HCT116 (cell line): Measurements from ENCODE around the gene C10orf120. TPM values are rescaled to one million over a fixed set of nuclear protein-coding genes. Genes with fewer than 3 reads are reported as not detected.
A peak's percentile ranks its signal among the peaks of the same experiment; 100 is the strongest.

Experiments used
- ATAC-seq: fragments of 200-7000 bp; cut with Tn5 transposase; 2 replicates; pipeline ENCODE4 v1.9.1; 2020; ENCODE audit warnings: mild to moderate bottlenecking, moderate library complexity
- BruUV-seq: library from RNA; stranded (reverse); fragments of 400-500 nt; replicated peaks from 2 replicates; lab custom pipeline; 2021; lab: Mats Ljungman, UMichigan
- CTCF ChIA-PET: fragments of 300-600 bp; sonication (Branson Sonifier 250); formaldehyde crosslinking; loops from one replicate; lab custom pipeline; 2021; ENCODE audit warnings: antibody characterized with exemption; lab: Charles Lee
- POLR2A ChIA-PET: fragments of 300-600, 350-600 bp; sonication (Branson Sonifier 250); formaldehyde crosslinking; loops from one replicate; lab custom pipeline; 2021; ENCODE audit warnings: antibody characterized with exemption; lab: Charles Lee
- RAD21 ChIA-PET, 2 experiments: fragments of 300-600 bp; sonication (Branson Sonifier 250); formaldehyde crosslinking; loops; one replicate each; lab custom pipeline; 2023; ENCODE audit warnings: low total read pairs in 2 of 2; ENCODE audit not compliant: uncharacterized antibody in 2 of 2, unreplicated experiment in 2 of 2, low non-redundant PET in 1 of 2; lab: Charles Lee
- DNase-seq: peaks from one replicate; pipeline ENCODE4 v3.0.0-alpha.2; 2010; ENCODE audit warnings: low read depth, low spot score
- H2AFZ ChIP-seq: fragments of 200-600 bp; shearing (Covaris generic), sonication (generic); 2 replicates; pipeline ENCODE4 v1.6.1; 2017; ENCODE audit warnings: low read depth, mixed run types, mixed read lengths, antibody characterized with exemption, low read length; ENCODE audit not compliant: poor library complexity, severe bottlenecking
- H3K27ac ChIP-seq: 2 replicates; pipeline ENCODE4 v1.5.1; 2012; ENCODE audit warnings: low read depth, low read length
- H3K27me3 ChIP-seq: fragments of 200-600 bp; sonication (generic); 2 replicates; pipeline ENCODE4 v1.6.1; 2016; ENCODE audit warnings: mixed run types, low read length, mixed read lengths; ENCODE audit not compliant: insufficient read depth
- H3K36me3 ChIP-seq, 2 experiments: fragments of 200-500 bp in 1 of 2; fragments of 200-600 bp in 1 of 2; sonication (Bioruptor generic) in 1 of 2; sonication (generic) in 1 of 2; 2 replicates each; pipeline versions ENCODE4 v1.5.1 to v1.6.1; 2014 to 2016; ENCODE audit warnings: low read length in 2 of 2, inconsistent platforms in 1 of 2, mixed read lengths in 1 of 2, mixed run types in 1 of 2; ENCODE audit not compliant: insufficient read depth in 2 of 2, control insufficient read depth in 1 of 2
- H3K4me1 ChIP-seq, 2 experiments: fragments of 200-600 bp in 1 of 2; sonication (generic) in 1 of 2; 2 replicates each; pipeline versions ENCODE4 v1.5.1 to v1.6.1; 2012 to 2017; ENCODE audit warnings: low read length in 2 of 2, inconsistent platforms in 1 of 2, mild to moderate bottlenecking in 1 of 2, mixed read lengths in 1 of 2, mixed run types in 1 of 2, moderate library complexity in 1 of 2; ENCODE audit not compliant: insufficient read depth in 2 of 2, control insufficient read depth in 1 of 2
- H3K4me2 ChIP-seq: fragments of 200-600 bp; sonication (generic); 2 replicates; pipeline ENCODE4 v1.6.1; 2017; ENCODE audit warnings: mixed run types, low read length, mixed read lengths
- H3K4me3 ChIP-seq, 2 experiments: fragments of 200-600 bp in 1 of 2; sonication (generic) in 1 of 2; replicated peaks in 1 of 2; 2 replicates each; pipeline ENCODE4 v1.5.1; 2011 to 2016; ENCODE audit warnings: low read length in 2 of 2, control low read depth in 1 of 2, low read depth in 1 of 2, mild to moderate bottlenecking in 1 of 2, mixed read lengths in 1 of 2, mixed run types in 1 of 2
- H3K79me2 ChIP-seq: fragments of 200-600 bp; sonication (generic); 2 replicates; pipeline ENCODE4 v1.6.1; 2017; ENCODE audit warnings: mild to moderate bottlenecking, mixed run types, low read length, moderate library complexity, mixed read lengths; ENCODE audit not compliant: insufficient read depth
- H3K9ac ChIP-seq: fragments of 200-600 bp; sonication (generic); 2 replicates; pipeline ENCODE4 v1.6.1; 2016; ENCODE audit warnings: low read length, mixed read lengths
- H3K9me2 ChIP-seq: fragments of 200-600 bp; sonication (generic), shearing (Covaris generic); 2 replicates; pipeline ENCODE4 v1.6.1; 2017; ENCODE audit warnings: mixed run types, mild to moderate bottlenecking, moderate library complexity; ENCODE audit not compliant: insufficient read depth
- H3K9me3 ChIP-seq, 2 experiments: fragments of 200-500 bp in 1 of 2; fragments of 200-600 bp in 1 of 2; sonication (Bioruptor generic) in 1 of 2; sonication (generic) in 1 of 2; 2 replicates each; pipeline ENCODE4 v1.6.1; 2014 to 2017; ENCODE audit warnings: low read length in 2 of 2, mixed read lengths in 2 of 2, inconsistent platforms in 1 of 2, low read depth in 1 of 2, mild to moderate bottlenecking in 1 of 2, mixed run types in 1 of 2, moderate library complexity in 1 of 2; ENCODE audit not compliant: control insufficient read depth in 1 of 2, insufficient read depth in 1 of 2
- H4K20me1 ChIP-seq: fragments of 200-600 bp; sonication (generic), shearing (Covaris generic); 2 replicates; pipeline ENCODE4 v1.6.1; 2017; ENCODE audit warnings: mixed run types, mild to moderate bottlenecking, moderate library complexity; ENCODE audit not compliant: insufficient read depth
- CBX3 ChIP-seq: IDR thresholded peaks from 2 replicates; pipeline ENCODE4 v1.6.1; 2012; ENCODE audit warnings: low read depth
- EGR1 ChIP-seq: IDR thresholded peaks from 2 replicates; pipeline ENCODE4 v1.6.1; 2012; ENCODE audit warnings: low read depth
- ELF1 ChIP-seq: IDR thresholded peaks from 2 replicates; pipeline ENCODE4 v1.6.1; 2012; ENCODE audit warnings: low read depth, borderline replicate concordance
- EZH2phosphoT487 ChIP-seq: fragments of 200-600 bp; IDR thresholded peaks from 2 replicates; pipeline ENCODE4 v1.6.1; 2018; ENCODE audit warnings: antibody characterized with exemption, borderline replicate concordance
- FOSL1 ChIP-seq: IDR thresholded peaks from 2 replicates; pipeline ENCODE4 v1.6.1; 2012; ENCODE audit warnings: low read depth
- JUND ChIP-seq: IDR thresholded peaks from 2 replicates; pipeline ENCODE4 v1.6.1; 2012
- POLR2A ChIP-seq: IDR thresholded peaks from 2 replicates; pipeline ENCODE4 v1.7.0; 2011; ENCODE audit warnings: borderline replicate concordance; ENCODE audit not compliant: insufficient read depth, insufficient read length; ENCODE audit errors: extremely low read depth
- POLR2AphosphoS5 ChIP-seq: IDR thresholded peaks from 2 replicates; pipeline ENCODE4 v1.6.1; 2011; ENCODE audit warnings: mild to moderate bottlenecking, low read depth, low read length, moderate library complexity
- RAD21 ChIP-seq: IDR thresholded peaks from 2 replicates; pipeline ENCODE4 v1.6.1; 2012; ENCODE audit warnings: low read depth, mild to moderate bottlenecking
- SIN3A ChIP-seq: IDR thresholded peaks from 2 replicates; pipeline ENCODE4 v1.6.1; 2012; ENCODE audit warnings: low read depth
- TCF7L2 ChIP-seq: IDR thresholded peaks from 2 replicates; pipeline ENCODE4 v1.7.0; 2011; ENCODE audit warnings: borderline replicate concordance, inconsistent platforms; ENCODE audit not compliant: insufficient read depth, insufficient read length; ENCODE audit errors: extremely low read depth
- ZFX ChIP-seq: fragments of 450-650 bp; IDR thresholded peaks from 2 replicates; pipeline ENCODE4 v1.6.1; 2017
- ZNF274 ChIP-seq: fragments of 200-500 bp; sonication (Bioruptor generic); IDR thresholded peaks from 2 replicates; pipeline ENCODE4 v1.6.1; 2014; ENCODE audit warnings: mild to moderate bottlenecking, low read depth, low read length, inconsistent platforms
- intact Hi-C: fragments of 100-400 bp; cut with micrococcal nuclease; formaldehyde crosslinking; loops from 2 replicates; pipeline ENCODE4 v1.10.0; 2022
- total RNA-seq: library from RNA; stranded (reverse); gene quantifications from one replicate; pipeline ENCODE4 v1.2.1, GENCODE V29; 2021; ENCODE audit not compliant: unreplicated experiment
- TF ChIP-seq, protein P1 (sequence below): IDR thresholded peaks from 2 replicates; pipeline ENCODE4 v1.6.1; 2012
- TF ChIP-seq, protein P2 (sequence below): IDR thresholded peaks from 2 replicates; pipeline ENCODE4 v1.6.1; 2011; ENCODE audit warnings: mild to moderate bottlenecking, low read length, moderate library complexity; ENCODE audit not compliant: insufficient replicate concordance; ENCODE audit errors: extremely low read depth
- TF ChIP-seq, protein P3 (sequence below): IDR thresholded peaks from 2 replicates; pipeline ENCODE4 v1.6.1; 2012; ENCODE audit warnings: low read depth

The C10orf120 gene
- total RNA-seq, 1 experiment from 2014 or later: not detected

DNA sequence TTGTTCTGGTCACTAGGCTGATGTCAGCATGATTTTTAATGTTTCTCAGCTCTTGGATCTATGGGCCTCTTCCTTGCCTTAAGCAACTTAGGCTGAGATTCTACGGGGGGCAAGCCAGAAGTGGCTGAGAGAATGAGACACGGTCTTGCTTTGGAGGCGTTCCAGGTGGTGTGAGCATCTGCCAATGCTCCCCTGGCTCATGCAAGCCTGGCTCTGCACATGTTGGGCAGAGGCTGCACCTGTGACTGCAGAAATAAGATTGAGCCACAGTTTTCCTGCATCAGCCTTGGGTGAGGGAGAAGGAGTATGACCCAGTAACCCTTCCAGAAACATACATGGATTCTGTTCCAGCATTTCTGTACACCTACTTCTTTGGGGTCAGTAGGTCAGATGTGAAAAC, 41.9 kb downstream of the C10orf120 start:
- Histone ChIP-seq H3K9ac (no peak overlapping the region), H3K36me3 (no peaks in the 10 kb centered on the region), H3K27ac (no peak overlapping the region), H3K9me2 (no peaks in the 10 kb centered on the region), H3K4me2 (no peak overlapping the region), H3K27me3 (peaks cover 74% of the 10 kb centered on the region), H3K79me2 (no peaks in the 10 kb centered on the region), H3K4me3 (no peak overlapping the region), H4K20me1 (no peaks in the 10 kb centered on the region), H3K9me3 (no peaks in the 10 kb centered on the region), H3K4me1 (no peaks in the 10 kb centered on the region), H2AFZ (no peak overlapping the region)
- no TSS peak for BruUV-seq
- ChIA-PET RAD21 (no interaction called here), POLR2A (no interaction called here), CTCF (interaction anchor here (1.0 kb wide), 1 partner anchor 9 kb away, joined by 4 read pairs; no protein-coding TSS in a partner anchor)
- no peak for ATAC-seq
- no peak for DNase-seq
- TF ChIP-seq RAD21: no peak
- no peak for TF ChIP-seq POLR2A
- TF ChIP-seq CBX3: no peak
- no peak for TF ChIP-seq TCF7L2
- TF ChIP-seq, protein P1, sequence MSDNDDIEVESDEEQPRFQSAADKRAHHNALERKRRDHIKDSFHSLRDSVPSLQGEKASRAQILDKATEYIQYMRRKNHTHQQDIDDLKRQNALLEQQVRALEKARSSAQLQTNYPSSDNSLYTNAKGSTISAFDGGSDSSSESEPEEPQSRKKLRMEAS: no peak
- no peak for TF ChIP-seq JUND
- TF ChIP-seq, protein P2, sequence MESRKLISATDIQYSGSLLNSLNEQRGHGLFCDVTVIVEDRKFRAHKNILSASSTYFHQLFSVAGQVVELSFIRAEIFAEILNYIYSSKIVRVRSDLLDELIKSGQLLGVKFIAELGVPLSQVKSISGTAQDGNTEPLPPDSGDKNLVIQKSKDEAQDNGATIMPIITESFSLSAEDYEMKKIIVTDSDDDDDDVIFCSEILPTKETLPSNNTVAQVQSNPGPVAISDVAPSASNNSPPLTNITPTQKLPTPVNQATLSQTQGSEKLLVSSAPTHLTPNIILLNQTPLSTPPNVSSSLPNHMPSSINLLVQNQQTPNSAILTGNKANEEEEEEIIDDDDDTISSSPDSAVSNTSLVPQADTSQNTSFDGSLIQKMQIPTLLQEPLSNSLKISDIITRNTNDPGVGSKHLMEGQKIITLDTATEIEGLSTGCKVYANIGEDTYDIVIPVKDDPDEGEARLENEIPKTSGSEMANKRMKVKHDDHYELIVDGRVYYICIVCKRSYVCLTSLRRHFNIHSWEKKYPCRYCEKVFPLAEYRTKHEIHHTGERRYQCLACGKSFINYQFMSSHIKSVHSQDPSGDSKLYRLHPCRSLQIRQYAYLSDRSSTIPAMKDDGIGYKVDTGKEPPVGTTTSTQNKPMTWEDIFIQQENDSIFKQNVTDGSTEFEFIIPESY: no peak
- intact Hi-C loops: no loop called here

DNA sequence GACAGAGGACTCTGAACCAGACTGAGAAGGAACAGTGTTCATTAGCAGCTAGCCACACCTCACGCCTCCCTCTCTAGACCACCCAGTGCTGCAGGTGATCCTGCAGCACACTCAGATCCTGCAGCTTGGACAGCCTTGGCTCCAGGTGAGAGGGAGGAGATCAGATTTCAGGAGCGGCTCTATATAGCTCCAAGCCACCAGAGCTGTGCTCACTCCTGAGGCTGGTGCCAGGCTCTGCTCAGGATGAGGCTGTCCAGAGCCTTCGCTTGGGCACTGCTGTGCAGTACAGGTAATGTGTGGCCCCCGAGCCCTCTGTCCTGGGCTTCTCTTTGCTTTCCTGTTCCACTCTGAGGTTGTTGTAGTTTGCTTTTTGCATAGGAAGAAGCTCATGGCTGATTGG, 42.4 kb downstream of the C10orf120 start:
- no TSS peak for BruUV-seq
- Histone ChIP-seq H3K4me3 (no peak overlapping the region), H3K9me2 (no peaks in the 10 kb centered on the region), H3K9ac (no peak overlapping the region), H3K4me1 (no peaks in the 10 kb centered on the region), H2AFZ (no peak overlapping the region), H3K36me3 (no peaks in the 10 kb centered on the region), H3K79me2 (no peaks in the 10 kb centered on the region), H3K27me3 (peaks cover 74% of the 10 kb centered on the region), H3K9me3 (no peaks in the 10 kb centered on the region), H3K4me2 (no peak overlapping the region), H3K27ac (no peak overlapping the region), H4K20me1 (no peaks in the 10 kb centered on the region)
- POLR2A ChIA-PET: no interaction called here
- ATAC-seq (peak; percentile 17; the same call in 1 of the 2 replicates), DNase-seq (no peak)
- RAD21 ChIA-PET: no interaction called here
- CTCF ChIA-PET: interaction anchor here (1.0 kb wide), 1 partner anchor 8 kb away, joined by 4 read pairs; no protein-coding TSS in a partner anchor
- intact Hi-C loops: no loop called here
- TF ChIP-seq POLR2AphosphoS5 (no peak), SIN3A (no peak), JUND (no peak), ELF1 (no peak), EGR1 (no peak), ZNF274 (no peak), RAD21 (no peak), ZFX (no peak), EZH2phosphoT487 (no peak), FOSL1 (no peak)
- TF ChIP-seq, protein P1: no peak
- TF ChIP-seq, protein P3, sequence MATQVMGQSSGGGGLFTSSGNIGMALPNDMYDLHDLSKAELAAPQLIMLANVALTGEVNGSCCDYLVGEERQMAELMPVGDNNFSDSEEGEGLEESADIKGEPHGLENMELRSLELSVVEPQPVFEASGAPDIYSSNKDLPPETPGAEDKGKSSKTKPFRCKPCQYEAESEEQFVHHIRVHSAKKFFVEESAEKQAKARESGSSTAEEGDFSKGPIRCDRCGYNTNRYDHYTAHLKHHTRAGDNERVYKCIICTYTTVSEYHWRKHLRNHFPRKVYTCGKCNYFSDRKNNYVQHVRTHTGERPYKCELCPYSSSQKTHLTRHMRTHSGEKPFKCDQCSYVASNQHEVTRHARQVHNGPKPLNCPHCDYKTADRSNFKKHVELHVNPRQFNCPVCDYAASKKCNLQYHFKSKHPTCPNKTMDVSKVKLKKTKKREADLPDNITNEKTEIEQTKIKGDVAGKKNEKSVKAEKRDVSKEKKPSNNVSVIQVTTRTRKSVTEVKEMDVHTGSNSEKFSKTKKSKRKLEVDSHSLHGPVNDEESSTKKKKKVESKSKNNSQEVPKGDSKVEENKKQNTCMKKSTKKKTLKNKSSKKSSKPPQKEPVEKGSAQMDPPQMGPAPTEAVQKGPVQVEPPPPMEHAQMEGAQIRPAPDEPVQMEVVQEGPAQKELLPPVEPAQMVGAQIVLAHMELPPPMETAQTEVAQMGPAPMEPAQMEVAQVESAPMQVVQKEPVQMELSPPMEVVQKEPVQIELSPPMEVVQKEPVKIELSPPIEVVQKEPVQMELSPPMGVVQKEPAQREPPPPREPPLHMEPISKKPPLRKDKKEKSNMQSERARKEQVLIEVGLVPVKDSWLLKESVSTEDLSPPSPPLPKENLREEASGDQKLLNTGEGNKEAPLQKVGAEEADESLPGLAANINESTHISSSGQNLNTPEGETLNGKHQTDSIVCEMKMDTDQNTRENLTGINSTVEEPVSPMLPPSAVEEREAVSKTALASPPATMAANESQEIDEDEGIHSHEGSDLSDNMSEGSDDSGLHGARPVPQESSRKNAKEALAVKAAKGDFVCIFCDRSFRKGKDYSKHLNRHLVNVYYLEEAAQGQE: no peak
